Hematopoietic multipotent progenitor cell (in vitro differentiated cells): ENCODE measurements around the gene NACAD. TPM values are rescaled to one million over a fixed set of nuclear protein-coding genes. Genes with fewer than 3 reads are reported as not detected.

Source experiments
- small RNA-seq: library from RNA; depleted of rRNA; stranded (forward); fragments of <200 nt; gene quantifications from one replicate; pipeline ENCODE3, GENCODE V24; 2012
- total RNA-seq: library from RNA; depleted of rRNA; stranded (reverse); fragments of >200 nt; gene quantifications from one replicate; pipeline ENCODE4 v1.2.3, GENCODE V29; 2012

The NACAD gene
- total RNA-seq, 1 donor = 0.27 TPM

Small RNA genes within 50 kb of the gene (small RNA-seq; reads per million reads assigned to genes)
- gene SNORA5A (123 reads per million, percentile 97 among the genes with 10 or more reads in this experiment), gene SNORA5B (not detected), gene SNORA5C (24.1 reads per million, percentile 95 among the genes with 10 or more reads in this experiment)

Other genes starting within 250 kb of the NACAD start
- gene H2AZ2, start 240.9 kb downstream of the NACAD start, total RNA-seq = 232 TPM
- gene PURB, start 203.4 kb downstream of the NACAD start, total RNA-seq = 14.0 TPM
- gene MYO1G, start 110.0 kb downstream of the NACAD start, total RNA-seq = 150 TPM
- gene CCM2, start 88.8 kb downstream of the NACAD start, total RNA-seq = 143 TPM
- gene TBRG4, start 22.7 kb upstream of the NACAD start, total RNA-seq = 85.4 TPM
- under 0.01 TPM for gene RAMP3, start 68.8 kb upstream of the NACAD start, total RNA-seq